HCEC 1CT (cell line): Measurements from ENCODE around the gene LAMC2.

ENCODE experiments used
- DNase-seq: peaks from one replicate; pipeline ENCODE4 v3.0.0-alpha.2; 2017

Gene LAMC2

DNA sequence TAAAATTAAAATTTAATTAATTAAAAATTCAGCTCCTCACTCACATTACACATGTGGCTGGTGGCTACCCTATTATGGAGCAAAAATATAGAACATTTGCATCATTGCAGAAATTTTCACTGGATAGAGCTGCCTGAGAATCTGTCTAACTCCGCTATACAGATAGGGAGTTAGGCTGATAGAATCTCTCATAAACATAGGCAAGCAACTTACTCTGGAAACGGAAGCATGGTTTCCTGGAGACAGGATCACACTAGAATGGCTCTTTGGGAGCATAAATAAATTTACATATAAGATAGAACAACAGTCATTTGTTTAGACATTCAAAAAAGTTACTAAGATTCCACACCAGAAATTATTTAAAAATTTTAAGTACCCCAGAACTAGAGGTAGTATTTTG lies 12.2 kb upstream of the LAMC2 start:
- DNase-seq, result no peak

DNA sequence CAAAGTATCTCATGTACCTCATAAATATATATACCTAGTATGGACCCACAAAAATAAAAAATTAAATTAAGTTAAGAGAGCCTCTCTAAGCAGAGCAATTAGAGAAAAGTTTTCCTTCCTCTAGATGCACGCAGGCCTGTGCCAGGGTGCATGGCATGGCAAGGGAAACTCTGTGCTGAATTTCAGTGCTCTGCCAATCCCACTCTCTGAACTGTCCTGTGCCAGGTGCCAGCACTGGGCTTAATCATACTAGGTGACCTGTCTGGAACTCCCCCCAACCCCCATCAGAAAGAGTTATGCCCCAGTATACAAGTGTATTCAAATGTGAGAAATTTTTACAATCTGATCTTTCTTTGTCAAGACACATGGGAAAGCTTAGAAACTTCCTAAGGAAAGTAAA lies 10.4 kb upstream of the LAMC2 start:
- no peak for DNase-seq

GRCh38 chr1:183178545-183178944 lies 7.5 kb upstream of the LAMC2 start:
- DNase-seq, result no peak

DNA sequence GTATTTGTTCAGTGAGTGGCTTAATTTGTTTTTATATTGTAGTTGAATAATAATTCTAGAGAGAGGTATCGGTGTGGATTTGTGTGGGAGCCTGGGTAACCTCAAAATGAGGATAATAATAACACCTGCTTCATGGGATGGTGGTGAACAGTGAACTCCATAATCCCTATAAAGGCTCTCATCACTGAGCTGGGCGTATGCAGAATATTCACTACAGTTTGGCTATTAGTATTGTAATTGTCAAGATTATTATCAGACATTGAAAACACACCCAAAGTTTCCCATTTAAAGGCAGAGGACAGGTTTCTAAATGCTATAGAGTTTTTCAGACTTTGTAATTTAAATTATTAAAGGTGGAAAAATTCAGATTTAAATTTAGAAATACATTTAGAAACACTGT lies 7.0 kb upstream of the LAMC2 start:
- DNase-seq, result no peak

GRCh38 chr1:183180218-183180617 lies 5.8 kb upstream of the LAMC2 start:
- peak; percentile 83 for DNase-seq

DNA sequence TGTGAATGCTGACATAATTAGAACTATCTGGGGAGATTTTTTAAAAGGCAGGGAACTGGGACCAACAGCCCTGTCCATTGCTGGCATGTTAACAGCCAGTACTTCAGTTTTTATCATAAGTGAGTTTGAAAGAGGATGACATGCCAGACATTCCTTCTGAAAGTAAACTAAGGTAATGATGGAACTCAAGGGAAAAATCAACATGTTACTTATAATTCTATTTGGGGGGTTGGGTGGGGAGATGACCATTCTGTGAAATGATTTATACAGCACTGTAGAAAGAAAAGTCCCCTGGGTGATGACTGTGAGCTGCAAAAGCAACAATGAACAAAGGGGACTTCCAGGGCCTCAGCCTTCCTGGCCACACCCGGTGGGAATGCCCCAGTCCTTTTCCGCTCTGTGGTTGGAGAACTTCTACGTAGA lies 5.4 kb upstream of the LAMC2 start:
- DNase-seq, result peak; percentile 29

DNA sequence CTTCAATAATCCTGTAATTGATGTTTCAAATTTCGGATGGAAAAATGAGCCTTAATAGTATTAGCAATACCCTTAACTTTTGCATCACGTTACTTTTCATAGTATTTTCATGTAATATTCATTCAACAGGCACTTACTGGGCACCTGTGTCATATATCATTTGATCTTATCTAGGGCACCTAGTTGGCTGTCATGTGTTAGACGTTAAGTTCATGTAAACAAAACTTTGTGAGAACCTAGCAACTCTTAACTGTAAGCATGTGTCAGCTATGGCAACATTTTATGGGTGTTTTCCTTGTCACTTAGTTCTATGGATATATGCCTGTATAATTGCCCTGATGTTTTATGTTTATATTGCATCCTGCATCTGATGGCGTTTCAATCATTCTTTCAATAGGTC lies 777 bp downstream of the LAMC2 start:
- DNase-seq, result no peak

DNA sequence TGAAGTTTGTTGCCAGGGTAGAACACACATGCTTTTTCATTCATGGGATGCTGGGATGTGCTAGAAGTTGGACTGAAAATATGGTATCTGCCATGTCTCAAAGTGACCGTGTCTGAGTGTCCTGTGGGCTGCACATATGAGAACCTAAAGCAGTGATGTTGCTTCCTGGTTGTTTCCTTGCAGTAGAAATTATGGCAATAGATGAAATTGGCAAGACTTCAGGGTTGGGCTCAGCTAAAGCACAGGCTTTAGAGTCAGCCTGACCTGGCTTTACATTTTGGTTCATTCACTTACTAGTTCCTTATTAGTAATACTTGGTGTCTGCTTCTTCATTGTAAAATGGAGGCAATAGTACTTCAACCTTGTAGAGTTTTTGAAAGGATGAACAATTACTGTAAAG lies 2.2 kb downstream of the LAMC2 start:
- no peak for DNase-seq

- peak; percentile 91 for DNase-seq
These were observed 5.8 kb downstream of the LAMC2 start for GRCh38 chr1:183191833-183192232.

DNA sequence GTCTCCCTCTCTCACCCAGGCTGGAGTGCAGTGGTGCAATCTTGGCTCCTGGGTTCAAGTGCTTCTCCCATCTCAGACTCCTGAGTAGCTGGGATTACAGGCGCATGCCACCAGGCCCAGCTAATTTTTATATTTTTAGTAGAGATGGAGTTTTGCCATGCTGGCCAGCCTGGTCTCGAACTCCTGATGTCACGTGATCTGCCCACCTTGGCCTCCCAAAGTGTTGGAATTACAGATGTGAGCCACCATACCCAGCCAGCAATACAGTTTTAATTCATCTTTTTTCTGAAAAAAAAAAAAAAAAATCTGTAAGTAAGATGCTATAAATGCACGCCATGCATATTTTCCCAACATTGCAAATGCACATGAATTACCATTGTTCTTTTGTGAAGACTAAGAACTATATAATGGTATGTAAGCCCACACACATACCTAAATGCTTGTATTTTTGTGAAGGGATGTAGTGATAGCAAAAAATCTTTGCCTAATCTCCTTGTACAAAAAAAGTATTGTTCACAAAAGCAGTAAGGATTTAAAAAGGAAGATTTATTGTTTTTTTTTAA lies 8.0 kb downstream of the LAMC2 start:
- no peak for DNase-seq

DNA sequence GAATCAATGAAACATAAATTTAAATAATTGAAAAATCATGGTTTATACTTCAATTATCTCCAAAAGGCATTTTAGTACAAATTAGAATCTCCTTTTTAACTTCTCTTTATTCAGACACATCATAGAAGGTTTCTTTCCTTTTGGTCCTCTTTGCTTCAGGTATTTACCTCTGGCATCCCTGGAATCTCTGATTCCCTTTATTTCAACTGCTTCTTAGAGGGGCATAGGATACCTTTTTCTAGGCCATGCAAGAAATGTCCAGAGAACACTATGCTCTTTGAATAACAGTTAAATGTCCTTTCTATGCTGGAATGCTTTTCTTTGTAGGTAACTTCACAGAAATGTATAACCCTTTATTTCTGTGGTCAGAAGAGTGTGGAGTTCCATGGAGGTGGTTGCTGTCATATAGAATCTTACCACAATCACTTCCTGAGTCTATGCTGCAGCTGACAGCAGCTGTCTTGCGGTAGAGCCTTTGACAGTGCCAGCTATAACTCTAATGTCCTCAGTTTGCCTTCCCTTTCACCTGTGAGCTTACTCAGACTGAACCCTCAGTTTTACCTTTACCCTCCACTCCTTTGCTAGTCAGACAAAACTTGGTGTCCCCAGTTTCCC lies 8.6 kb downstream of the LAMC2 start:
- no peak for DNase-seq

DNA sequence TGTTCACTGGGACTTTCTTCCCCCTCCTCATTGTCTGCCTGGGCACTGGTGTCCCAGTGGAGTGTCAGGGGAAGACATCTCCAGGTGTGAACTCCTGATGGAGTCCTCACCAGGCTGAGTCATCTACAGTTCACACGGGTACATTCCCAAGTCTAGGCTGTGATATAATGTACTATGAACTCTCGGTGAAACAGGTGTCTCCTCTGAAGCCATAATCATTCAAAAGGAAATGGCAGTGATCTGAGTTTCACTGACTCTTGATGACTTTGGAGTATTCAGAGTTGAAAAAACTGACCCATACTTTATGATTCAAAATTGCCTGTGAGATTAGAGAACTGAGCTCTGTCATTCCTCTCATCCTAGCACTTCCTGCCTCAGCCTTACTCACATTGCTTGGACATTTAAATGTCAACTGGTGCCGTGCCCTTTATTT lies 9.1 kb downstream of the LAMC2 start:
- peak; percentile 49 for DNase-seq

- DNase-seq, result no peak
These were observed 11.7 kb downstream of the LAMC2 start for GRCh38 chr1:183197762-183198161.

DNA sequence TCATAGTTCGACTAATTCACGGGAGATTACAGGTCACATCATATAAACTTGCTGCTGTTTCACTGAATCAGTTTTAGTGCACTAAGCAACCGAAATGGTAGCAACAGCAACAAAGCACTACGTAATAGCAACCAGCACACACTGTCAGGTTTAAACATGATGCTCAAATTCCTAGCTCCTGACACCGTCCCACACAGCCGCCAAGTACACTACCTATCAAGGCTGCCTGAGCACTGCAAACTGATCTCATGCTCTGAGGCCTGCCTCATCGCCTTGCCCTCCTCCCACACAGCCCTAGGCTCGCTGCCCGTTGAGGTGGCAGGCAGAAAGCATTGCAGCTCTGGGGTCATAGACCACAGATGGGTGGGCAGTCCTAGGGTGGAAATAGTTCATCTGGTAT lies 12.4 kb downstream of the LAMC2 start:
- no peak for DNase-seq

DNA sequence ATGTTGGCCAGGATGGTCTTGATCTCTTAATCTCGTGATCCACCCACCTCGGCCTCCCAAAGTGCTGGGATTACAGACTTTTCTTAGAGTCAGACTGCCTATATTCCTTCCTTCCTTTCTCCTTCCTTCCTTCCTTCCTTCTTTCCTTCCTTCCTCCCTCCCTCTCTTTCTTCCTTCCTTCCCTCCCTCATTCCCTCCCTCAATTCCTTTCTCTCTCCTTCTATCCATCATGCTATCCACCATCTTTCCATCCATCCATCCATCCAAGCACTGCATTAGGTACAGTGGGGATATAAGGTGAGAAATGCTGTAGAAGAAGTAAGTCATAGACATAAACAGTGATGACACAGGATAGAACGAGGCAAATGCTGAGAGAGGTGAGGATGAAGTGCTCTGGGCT lies 13.2 kb downstream of the LAMC2 start:
- no peak for DNase-seq

- no peak for DNase-seq
These were observed 14.4 kb downstream of the LAMC2 start for GRCh38 chr1:183200451-183200850.

- DNase-seq, result no peak
These were observed 17.0 kb downstream of the LAMC2 start for GRCh38 chr1:183203094-183203493.

- no peak for DNase-seq
These were observed 19.2 kb downstream of the LAMC2 start for GRCh38 chr1:183205196-183205781.

- DNase-seq, result no peak
These were observed 20.6 kb downstream of the LAMC2 start for GRCh38 chr1:183206538-183207122.

DNA sequence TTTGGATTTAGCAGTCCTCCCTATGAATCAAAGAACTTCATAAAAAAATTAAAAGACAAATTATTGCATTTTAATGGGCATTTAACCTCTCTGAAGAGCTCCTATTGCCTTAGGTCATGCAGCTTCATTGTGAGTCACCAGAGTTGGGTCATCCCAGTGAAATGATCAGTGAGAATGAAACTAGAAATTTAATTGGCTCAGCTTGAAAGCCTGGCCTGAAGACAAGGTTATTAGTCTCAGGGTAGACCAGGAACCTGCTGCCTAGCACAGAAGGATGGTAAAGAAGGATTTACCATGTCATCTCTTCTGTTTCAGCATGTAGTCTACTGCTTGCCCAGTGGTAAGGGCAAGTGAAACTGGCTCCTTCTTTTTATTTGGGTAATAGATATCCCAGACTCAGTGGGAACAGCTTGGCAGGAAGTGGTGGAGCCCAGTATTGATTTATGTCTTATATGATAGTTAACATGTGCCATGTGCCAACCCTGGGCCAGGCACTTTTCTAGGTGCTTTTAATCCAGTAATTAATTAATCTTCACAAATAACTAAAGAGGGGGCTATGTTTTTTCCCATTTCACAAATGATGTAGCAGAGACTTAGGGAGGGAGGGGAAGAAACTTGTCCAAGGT lies 23.6 kb downstream of the LAMC2 start:
- DNase-seq, result peak; percentile 90

DNA sequence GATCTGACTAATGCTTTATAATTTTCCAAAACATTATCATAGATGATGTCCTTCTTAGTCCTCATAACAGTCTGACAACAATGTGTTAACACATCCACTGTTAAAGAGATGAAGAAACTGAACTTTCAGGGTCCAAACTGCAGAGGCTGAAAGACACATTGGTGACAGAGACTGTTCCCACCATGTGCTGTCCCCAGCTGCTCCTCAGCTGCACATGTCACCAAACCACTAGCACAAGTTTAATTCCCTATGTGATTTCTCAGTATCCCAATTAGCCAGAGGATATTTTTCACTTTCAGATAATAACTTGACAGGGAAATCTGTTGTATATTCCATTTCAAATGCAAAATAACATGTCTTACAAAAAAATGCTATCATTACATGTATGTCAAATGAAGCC lies 24.6 kb downstream of the LAMC2 start:
- no peak for DNase-seq

- no peak for DNase-seq
These were observed 26.8 kb downstream of the LAMC2 start for GRCh38 chr1:183212870-183213269.

DNA sequence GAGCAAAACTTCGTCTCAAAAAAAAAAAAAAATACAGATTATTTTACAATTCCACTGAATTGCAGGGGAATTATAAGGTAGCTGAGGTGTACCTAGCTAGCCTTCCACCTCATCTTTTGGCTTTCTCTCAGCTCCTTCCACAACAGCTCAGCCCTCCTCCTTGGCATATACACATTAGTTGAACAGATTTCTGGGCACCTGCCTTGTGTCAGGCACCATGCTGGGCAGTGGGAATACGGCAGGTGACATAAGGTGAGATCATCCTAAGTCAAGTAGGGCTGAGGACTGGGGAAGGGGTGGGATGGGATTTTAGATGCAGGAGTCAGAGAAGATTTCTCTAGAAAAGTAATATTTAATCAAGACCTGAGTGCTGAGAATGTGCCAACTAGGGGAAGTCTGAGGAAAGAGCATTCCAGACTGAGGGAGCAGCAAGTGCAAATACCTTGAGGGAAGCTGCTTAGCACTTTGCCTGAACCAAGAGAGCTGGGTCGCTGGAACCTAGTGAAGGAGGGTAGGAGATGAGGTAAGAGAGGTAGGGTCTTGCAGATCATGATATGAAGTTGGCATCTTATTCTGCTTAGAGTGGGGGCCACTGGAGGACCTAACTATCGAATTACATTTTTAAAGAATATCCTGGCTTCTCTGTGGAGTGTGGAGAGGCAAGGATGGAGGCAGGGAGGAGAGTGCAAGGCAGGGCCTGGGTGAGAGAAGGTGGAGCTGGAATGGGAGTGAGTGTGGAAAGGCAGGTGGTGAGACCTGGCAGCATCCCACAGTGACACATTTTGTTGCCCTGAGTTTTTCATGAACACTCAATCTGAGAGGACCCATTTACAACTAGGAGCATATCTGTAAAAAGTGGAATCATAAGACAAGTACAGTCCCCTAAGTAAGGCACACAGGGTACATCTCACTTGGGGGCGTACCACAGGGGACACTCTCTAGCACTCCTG lies 28.2 kb downstream of the LAMC2 start:
- DNase-seq, result no peak
